IMR-90 (cell line): ENCODE data around the gene NUPR1.

ENCODE experiments used
- BHLHE40 ChIP-seq: fragments of 150-350 bp; IDR thresholded peaks from 2 replicates; pipeline ENCODE4 v1.6.1; 2016; ENCODE audit warnings: mild to moderate bottlenecking, low read depth, low read length
- CEBPB ChIP-seq: IDR thresholded peaks from 2 replicates; pipeline ENCODE4 v1.6.1; 2012; ENCODE audit warnings: low read depth, low read length, improper control_type of control experiment
- FOS ChIP-seq: fragments of 150-350 bp; IDR thresholded peaks from 2 replicates; pipeline ENCODE4 v1.6.1; 2016; ENCODE audit warnings: low read depth, low read length
- MAZ ChIP-seq: IDR thresholded peaks from 2 replicates; pipeline ENCODE4 v1.6.1; 2012; ENCODE audit warnings: low read depth, mild to moderate bottlenecking, low read length, improper control_type of control experiment, moderate library complexity, borderline replicate concordance
- MXI1 ChIP-seq: IDR thresholded peaks from 2 replicates; pipeline ENCODE4 v1.6.1; 2012; ENCODE audit warnings: low read depth, mild to moderate bottlenecking, low read length, moderate library complexity, borderline replicate concordance
- NFE2L2 ChIP-seq: fragments of 150-350 bp; IDR thresholded peaks from 2 replicates; pipeline ENCODE4 v1.6.1; 2016; ENCODE audit warnings: low read depth, mild to moderate bottlenecking, low read length
- POLR2A ChIP-seq: IDR thresholded peaks from 2 replicates; pipeline ENCODE4 v1.6.1; 2012; ENCODE audit warnings: mild to moderate bottlenecking, low read depth, low read length
- RAD21 ChIP-seq: IDR thresholded peaks from 2 replicates; pipeline ENCODE4 v1.6.1; 2012; ENCODE audit warnings: low read length, improper control_type of control experiment
- RCOR1 ChIP-seq: IDR thresholded peaks from 2 replicates; pipeline ENCODE4 v1.6.1; 2012; ENCODE audit warnings: mild to moderate bottlenecking, low read length, improper control_type of control experiment; ENCODE audit not compliant: insufficient replicate concordance
- SMC3 ChIP-seq: fragments of 150-350 bp; IDR thresholded peaks from 2 replicates; pipeline ENCODE4 v1.6.1; 2016; ENCODE audit warnings: low read depth, mild to moderate bottlenecking, antibody characterized with exemption, low read length, moderate library complexity
- TF ChIP-seq, protein P1 (sequence below): conservative IDR thresholded peaks from 2 replicates; pipeline ENCODE4 v1.5.1; 2012; ENCODE audit warnings: mild to moderate bottlenecking, low read depth, low read length, improper control_type of control experiment

DNA sequence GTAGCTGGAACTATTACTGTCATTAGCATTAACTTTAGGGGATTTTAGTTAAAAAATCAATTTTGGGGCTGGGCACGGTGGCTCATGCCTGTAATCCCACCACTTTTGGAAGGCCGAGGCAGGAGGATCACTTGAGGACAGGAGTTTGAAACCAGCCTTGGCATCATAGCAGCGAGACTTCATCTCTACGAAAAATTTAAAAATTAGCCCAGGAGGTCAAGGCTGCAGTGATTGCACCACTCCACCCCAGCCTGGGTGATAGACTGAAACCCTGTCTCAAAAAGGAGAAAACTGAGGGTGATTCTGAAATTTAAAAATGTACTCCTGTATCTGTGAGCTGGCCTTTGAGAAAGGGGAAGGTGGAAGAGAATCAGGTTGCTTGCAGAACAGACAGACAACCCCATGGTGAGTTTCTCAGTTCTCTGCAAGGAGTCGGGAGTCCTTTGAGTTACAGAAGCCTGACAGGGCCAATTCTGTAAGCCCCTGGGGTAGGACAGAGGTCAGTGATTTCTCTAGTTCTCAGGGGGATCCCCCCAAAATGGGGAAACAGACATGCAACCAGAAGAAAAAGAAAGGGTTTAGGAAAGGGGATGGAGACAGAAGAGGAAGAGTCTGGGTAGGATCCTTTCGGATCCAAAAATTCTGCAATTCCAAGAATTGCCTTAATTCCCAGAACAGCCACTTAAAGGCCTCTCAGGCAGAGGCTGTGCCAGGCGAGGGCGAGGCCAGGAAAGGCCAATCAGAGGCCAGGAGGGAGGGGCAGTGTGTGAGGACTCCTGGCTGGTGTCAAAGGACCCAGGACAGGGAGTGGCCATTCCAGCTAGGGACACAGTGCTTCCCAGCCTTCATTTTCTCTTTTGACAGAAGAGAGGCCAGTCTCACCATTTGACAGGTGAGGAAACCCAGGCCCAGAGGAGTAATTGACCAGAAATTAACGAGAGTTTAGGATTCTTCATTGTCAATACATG is 6.7 kb downstream of the NUPR1 start:
- TF ChIP-seq SMC3 (no peak), POLR2A (no peak), FOS (no peak), RAD21 (no peak), NFE2L2 (no peak), MXI1 (no peak), BHLHE40 (no peak), RCOR1 (no peak), MAZ (no peak), CEBPB (no peak)
- TF ChIP-seq, protein P1, sequence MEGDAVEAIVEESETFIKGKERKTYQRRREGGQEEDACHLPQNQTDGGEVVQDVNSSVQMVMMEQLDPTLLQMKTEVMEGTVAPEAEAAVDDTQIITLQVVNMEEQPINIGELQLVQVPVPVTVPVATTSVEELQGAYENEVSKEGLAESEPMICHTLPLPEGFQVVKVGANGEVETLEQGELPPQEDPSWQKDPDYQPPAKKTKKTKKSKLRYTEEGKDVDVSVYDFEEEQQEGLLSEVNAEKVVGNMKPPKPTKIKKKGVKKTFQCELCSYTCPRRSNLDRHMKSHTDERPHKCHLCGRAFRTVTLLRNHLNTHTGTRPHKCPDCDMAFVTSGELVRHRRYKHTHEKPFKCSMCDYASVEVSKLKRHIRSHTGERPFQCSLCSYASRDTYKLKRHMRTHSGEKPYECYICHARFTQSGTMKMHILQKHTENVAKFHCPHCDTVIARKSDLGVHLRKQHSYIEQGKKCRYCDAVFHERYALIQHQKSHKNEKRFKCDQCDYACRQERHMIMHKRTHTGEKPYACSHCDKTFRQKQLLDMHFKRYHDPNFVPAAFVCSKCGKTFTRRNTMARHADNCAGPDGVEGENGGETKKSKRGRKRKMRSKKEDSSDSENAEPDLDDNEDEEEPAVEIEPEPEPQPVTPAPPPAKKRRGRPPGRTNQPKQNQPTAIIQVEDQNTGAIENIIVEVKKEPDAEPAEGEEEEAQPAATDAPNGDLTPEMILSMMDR: no peak
